M059J (cell line): ENCODE results near the gene OR6B3. TPM values are rescaled to one million over a fixed set of nuclear protein-coding genes. Genes with fewer than 3 reads are reported as not detected.
A peak's percentile ranks its signal among the peaks of the same experiment; 100 is the strongest.

Source experiments
- DNase-seq: peaks from one replicate; pipeline ENCODE4 v3.0.0-alpha.2; 2012; ENCODE audit warnings: low read depth
- total RNA-seq: library from RNA; depleted of rRNA; stranded (reverse); fragments of >200 nt; shearing (Covaris generic); gene quantifications from 2 replicates; pipeline ENCODE4 v1.2.3, GENCODE V29; 2014; rRNA removed

OR6B3 gene
- not detected in 2 replicates for total RNA-seq

- no peak for DNase-seq
Measured at GRCh38 chr2:240053173-240054155, at the start of gene OR6B3. TSS of gene OR6B3 (minus strand) at chr2:240053521.

DNA sequence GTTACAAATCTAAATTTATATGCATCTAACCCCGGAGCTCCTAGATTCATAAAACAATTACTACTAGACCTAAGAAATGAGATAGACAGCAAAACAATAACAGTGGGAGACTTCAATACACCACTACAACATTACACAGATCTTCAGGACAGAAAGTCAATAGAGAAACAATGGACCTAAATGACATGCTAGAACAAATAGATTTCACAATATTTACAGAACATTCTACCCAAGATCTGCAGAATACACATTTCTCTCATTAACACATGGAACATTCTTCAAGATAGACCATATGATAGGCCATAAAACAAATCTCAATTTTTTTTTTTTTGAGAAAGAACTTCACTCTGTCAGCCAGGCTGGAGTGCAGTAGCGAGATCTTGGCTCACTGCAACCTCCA lies 45.0 kb upstream of the OR6B3 start:
- no peak for DNase-seq

DNA sequence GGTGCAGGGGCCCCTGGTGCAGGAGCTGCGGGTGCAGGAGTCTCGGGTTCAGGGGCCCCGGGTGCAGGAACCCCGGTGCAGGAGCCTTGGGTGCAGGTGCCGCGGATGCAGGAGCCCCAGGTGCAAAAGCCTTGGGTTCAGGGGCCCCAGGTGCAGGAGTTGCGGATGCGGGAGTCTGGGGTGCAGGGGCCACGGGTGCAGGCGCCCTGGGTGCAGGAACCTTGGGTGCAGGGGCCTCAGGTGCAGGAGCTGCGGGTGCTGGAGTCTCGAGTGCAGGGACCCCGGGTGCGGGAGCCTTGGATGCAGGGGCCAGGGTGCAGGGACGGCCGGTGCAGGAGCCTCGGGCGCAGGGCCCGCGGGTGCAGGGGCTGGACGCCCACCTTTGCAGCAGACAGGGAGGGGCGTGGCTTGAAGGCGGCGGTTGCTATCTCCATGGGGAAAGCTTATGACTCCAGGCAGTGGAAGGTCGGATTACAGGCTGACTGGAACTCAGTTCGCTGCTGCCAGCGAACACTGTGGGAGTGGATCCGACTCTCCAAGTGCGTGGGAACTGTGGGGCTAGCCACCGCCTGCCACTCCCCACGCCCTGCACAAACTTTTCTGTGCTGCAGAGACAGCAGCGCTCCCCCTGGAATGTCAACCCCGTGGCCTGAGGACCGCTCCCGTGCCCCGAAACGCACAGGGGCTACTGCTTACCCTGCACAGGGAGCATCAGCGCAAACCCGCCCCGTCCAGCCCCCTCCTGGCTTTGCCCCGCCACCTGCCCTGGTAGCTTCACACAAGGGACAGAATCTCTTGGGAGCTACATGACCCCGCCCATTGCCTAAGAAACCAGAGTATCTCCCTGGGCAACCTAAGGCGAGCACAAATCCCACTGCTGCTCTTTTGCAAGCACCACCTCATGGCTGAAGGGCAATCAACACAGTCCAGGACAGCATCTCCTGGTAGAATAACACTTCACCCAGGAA lies 42.5 kb upstream of the OR6B3 start:
- DNase-seq: no peak

DNA sequence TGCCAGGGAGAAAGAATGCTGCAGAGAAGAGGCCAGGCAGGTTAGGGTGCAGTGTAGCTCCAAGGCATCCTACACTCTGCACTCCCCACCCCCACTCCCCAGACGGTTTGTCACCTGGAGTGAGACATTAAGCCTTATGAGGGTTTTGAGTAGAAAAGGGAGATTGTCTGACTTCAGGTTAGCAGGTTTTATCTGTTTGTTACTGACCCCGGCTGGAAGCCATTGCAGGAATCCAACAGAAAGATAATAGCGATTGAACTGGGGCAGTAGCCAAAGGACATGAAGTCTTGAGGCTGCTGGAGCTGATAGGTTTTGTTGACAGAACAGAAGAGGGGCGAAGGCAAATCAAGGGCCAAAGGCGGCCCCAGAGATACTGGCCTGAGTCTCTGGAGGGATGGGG lies 36.0 kb upstream of the OR6B3 start:
- DNase-seq: no peak

GRCh38 chr2:240086563-240086962 lies 33.2 kb upstream of the OR6B3 start:
- no peak for DNase-seq

DNA sequence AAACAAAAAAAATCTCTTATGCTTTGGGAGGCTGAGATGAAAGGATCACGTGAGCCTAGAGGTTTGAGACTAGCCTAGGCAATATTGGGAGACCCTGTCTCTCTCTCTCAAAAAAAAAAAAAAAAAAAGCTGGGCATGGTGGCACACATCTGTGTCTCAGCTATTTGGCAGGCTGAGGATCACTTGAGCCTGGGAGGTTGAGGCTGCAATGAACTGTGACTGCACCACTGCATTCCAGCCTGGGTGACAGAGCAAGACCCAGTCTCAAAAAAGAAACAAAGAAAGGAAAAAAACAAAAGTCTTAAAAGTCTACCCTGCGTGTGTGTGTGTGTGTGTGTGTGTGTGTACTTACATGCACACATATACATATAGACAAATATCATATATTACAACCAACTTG lies 25.3 kb upstream of the OR6B3 start:
- DNase-seq: no peak

DNA sequence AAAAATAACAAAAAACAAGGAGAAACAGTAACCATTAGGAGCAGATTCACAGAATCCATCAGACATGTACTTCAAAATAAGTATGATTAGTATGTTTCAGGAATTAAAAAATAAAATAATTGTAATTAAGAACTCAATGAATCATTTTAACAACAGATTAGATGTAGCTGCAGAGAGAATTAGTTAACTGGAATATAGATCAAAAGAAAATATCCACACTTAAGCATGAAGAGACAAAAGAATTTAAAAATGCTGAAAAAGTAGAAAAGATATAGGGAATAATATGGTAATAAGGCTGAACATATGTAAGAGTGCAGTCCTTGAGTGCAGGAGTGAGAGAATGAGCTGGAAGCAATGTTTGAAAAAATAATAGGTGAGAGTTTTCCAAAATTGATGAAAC lies 24.1 kb upstream of the OR6B3 start:
- DNase-seq: no peak

GRCh38 chr2:240074545-240074944 lies 21.2 kb upstream of the OR6B3 start:
- no peak for DNase-seq

- DNase-seq: no peak
Measured at GRCh38 chr2:240070907-240071306, 17.6 kb upstream of the OR6B3 start.

DNA sequence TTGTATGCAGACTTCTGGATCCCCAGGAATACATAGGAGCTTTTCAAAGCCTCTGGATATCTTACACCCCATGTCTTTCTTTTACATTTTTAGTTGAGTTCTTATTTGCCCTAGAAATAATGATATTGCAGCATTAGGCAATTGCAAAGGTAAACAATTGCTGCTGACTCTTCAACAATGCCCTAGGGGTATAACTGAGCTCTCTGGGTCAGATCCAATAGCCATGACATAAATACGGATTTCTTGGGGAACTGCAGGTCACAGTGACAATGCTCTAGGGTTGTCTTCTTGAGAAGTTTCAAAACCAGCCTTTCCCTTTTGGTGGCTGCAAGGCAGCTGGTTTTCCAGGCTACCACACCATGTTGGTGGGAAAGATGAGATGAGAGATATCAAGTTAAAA lies 16.5 kb upstream of the OR6B3 start:
- peak; percentile 50 for DNase-seq

- no peak for DNase-seq
Measured at GRCh38 chr2:240068193-240068592, 14.9 kb upstream of the OR6B3 start.

GRCh38 chr2:240066489-240066888 lies 13.2 kb upstream of the OR6B3 start:
- DNase-seq: no peak

DNA sequence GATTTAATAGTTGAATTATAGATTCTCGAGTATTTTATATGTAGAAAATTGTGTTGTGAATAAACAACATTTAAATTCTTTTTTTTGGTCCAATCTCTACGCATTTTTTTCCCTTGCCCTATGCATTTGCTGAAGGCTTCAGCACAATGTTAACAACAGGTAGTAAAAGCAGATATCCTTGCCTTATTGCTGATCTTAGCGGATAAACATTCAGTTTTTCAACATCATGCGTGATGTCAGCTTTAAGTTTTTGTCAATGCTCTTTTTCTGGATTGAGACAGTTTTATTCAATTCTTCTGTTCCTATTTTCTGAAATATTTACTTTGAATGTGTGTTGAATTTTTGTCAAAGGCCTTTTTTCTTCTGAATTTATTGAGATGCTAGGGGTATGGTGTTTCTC lies 11.6 kb upstream of the OR6B3 start:
- no peak for DNase-seq

GRCh38 chr2:240060977-240061591 lies 7.8 kb upstream of the OR6B3 start:
- DNase-seq: peak; percentile 40

GRCh38 chr2:240056678-240057077 lies 3.4 kb upstream of the OR6B3 start:
- DNase-seq: no peak

- DNase-seq: no peak
Measured at GRCh38 chr2:240055177-240055917, 2.0 kb upstream of the OR6B3 start.

GRCh38 chr2:240052524-240052923 lies 797 bp downstream of the OR6B3 start:
- DNase-seq: no peak

- no peak for DNase-seq
Measured at GRCh38 chr2:240051697-240052096, 1.6 kb downstream of the OR6B3 start.

DNA sequence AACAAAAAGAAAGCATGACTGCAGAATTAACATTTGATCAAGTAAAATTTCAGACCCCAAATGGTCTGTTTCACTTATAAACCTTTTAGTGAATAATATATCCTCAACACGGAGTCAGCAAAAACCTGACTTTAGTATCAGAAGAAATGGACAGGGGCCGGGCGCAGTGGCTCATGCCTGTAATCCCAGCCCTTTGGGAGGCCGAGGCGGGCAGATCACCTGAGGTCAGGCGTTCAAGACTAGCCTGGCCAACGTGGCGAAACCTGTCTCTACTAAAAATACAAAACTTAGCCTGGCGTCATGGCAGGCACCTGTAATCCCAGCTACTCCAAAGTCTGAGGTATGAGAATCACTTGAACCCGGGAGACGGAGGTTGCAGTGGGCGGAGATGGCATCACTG lies 3.0 kb downstream of the OR6B3 start:
- DNase-seq: no peak

DNA sequence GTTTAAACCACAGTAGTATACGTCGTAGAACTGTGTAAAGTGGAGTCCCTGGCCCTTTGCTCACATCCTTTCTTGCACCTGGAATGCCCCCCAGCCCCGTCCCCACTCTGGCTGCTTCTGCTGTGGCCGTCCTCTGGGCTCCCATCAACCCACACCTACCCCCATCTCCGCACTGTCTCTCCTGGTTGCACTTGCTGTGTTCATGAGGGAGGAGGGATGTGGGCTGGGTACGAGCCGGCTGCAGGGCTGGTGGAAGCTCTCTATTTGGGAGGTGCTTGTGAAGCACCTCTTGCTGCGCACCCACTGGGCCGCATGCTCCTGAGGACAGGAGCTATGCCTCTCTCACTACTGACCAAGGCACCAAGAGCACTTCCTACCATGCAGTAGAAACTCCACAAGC lies 5.1 kb downstream of the OR6B3 start:
- DNase-seq: no peak

- no peak for DNase-seq
Measured at GRCh38 chr2:240045098-240045497, 8.2 kb downstream of the OR6B3 start.
